NB4 (cell line): ENCODE results near the gene RXRA.

Source experiments
- DNase-seq: peaks from one replicate; pipeline ENCODE4 v3.0.0; 2010; ENCODE audit warnings: low read depth
- H3K4me3 ChIP-seq: one replicate; pipeline ENCODE4 v1.5.1; 2011; ENCODE audit warnings: mild to moderate bottlenecking, low read depth, low read length, moderate library complexity
- CTCF ChIP-seq: IDR thresholded peaks from one replicate; pipeline ENCODE4 v1.5.1; 2012; ENCODE audit warnings: low read depth, low read length
- MAX ChIP-seq: IDR thresholded peaks from 2 replicates; pipeline ENCODE4 v1.6.1; 2011; ENCODE audit warnings: low read depth, low read length
- MYC ChIP-seq: IDR thresholded peaks from 2 replicates; pipeline ENCODE4 v1.6.1; 2011; ENCODE audit warnings: low read depth, low read length
- POLR2A ChIP-seq: IDR thresholded peaks from 2 replicates; pipeline ENCODE4 v1.6.1; 2011; ENCODE audit warnings: mild to moderate bottlenecking; ENCODE audit not compliant: insufficient read length; ENCODE audit errors: extremely low read depth

RXRA gene

GRCh38 chr9:134321531-134321930 is 4.7 kb upstream of the RXRA start:
- no peak for TF ChIP-seq MAX
- TF ChIP-seq MYC = no peak
- no peak for TF ChIP-seq POLR2A
- TF ChIP-seq CTCF = no peak
- H3K4me3 ChIP-seq = no peak overlapping the region
- DNase-seq = no peak

- H3K4me3 ChIP-seq = no peak overlapping the region
- no peak for DNase-seq
- no peak for TF ChIP-seq MYC
- TF ChIP-seq POLR2A = no peak
- TF ChIP-seq CTCF = no peak
- TF ChIP-seq MAX = no peak
These were observed 4.1 kb upstream of the RXRA start for GRCh38 chr9:134321946-134322741.

GRCh38 chr9:134322781-134323241 is 3.4 kb upstream of the RXRA start:
- TF ChIP-seq POLR2A (no peak), CTCF (no peak), MYC (no peak), MAX (no peak)
- DNase-seq = no peak
- H3K4me3 ChIP-seq = no peak overlapping the region

- no peak overlapping the region for H3K4me3 ChIP-seq
- TF ChIP-seq POLR2A (no peak), MAX (no peak), MYC (no peak), CTCF (no peak)
- DNase-seq = no peak
These were observed 2.4 kb upstream of the RXRA start for GRCh38 chr9:134323741-134324358.

- DNase-seq = peak; percentile 68
- H3K4me3 ChIP-seq = no peak overlapping the region
- TF ChIP-seq MYC = peak; percentile 76
- TF ChIP-seq MAX = peak; percentile 79
- TF ChIP-seq CTCF = no peak
- no peak for TF ChIP-seq POLR2A
These were observed 1.7 kb upstream of the RXRA start for GRCh38 chr9:134324359-134325095.
